GM21381 (cell line): ENCODE data around the gene CAD.

Experiments used
- ATAC-seq: cut with Tn5 transposase; IDR thresholded peaks from one replicate; pipeline ENCODE4 v1.9.1; 2021; ENCODE audit warnings: mild to moderate bottlenecking, moderate library complexity; ENCODE audit not compliant: unreplicated experiment

CAD gene

DNA sequence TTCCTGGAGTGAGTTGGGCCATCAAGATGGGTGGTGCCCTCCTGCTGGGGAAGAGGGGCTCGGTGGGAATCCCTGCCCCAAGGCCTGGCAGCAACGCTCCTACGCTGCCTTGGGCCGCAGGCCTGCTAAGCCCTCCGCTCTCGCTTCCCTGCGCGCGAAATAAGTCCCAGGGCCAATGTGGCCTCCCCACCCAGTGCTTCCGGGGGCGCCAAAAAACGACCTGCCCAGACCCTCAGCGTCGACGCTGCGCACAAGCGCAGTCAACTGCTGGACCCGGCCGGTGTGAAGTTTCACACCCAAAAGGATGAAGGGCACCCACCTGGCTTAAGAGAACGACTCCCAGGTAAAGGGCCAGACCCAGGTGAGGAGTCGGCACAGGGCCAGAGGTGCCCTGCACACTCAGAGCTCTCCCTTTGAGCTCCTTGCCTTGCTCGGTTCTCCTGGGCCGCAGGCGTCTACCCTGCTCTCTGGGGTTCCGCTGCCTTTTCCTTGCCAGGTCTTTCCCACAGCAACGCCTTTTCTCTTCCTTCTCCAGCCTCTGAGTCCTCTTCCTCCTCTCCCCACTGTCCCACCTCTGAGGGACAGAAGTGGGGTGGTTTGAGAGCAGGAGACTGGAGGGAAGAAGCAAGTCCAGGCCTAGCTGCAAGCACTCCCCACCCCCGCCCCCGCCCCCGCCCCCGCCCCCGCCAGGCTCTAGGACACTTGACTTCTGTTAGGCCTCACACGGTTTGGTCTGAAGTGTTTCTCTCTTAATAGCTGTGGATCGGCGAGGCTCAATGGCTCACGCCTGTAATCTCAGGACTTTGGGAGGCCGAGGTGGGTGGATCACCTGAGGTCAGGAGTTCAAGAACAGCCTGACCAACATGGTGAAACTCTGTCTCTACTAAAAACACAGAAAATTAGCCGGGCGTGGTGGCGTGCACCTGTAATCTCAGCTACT lies 58.3 kb downstream of the CAD start, which contains the start of gene DNAJC5G:
TSS of gene DNAJC5G (plus strand) at position 223 of the 940 bp plus-strand sequence. CDS start 1,296 bp downstream, outside the sequence.
- ATAC-seq, result no peak

DNA sequence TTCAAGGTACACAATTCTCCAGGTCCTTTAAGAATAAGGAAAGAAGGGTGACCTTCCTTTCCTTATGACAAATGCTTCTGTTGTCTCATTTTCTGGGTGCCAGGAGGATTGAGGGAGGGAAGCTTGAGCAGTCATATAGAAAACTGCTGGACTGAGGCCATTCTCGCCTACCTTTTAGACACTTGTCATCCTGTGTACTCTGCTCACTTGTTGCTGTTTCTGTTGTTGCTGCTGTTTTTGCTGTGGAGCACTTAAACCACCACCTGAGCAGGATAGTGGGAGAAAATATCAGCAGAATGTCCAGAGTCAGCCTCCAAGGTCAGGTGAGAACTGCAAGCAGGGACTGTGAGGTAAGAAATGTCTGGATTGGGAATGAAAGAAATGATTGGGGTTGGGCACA lies 60.8 kb downstream of the CAD start:
- ATAC-seq, result no peak

DNA sequence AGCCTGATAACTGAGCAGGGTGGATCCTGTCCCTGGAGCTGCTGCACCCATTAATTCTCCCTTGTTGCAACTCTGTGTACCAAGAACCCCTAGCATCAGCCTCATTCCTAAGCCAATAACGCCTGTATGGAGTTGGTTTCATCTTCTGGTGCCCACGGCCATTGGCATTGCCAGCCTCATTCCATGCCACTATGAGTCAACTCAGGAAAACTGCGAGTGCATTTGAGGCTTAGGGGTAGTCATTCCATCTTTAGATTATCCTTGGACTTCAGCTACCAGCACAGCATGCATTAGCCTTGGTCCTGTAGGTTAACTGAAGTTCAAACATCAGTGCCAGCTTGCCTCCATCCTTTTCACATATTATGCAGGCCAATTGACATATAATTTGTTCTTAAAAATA lies 63.7 kb downstream of the CAD start:
- ATAC-seq, result no peak

DNA sequence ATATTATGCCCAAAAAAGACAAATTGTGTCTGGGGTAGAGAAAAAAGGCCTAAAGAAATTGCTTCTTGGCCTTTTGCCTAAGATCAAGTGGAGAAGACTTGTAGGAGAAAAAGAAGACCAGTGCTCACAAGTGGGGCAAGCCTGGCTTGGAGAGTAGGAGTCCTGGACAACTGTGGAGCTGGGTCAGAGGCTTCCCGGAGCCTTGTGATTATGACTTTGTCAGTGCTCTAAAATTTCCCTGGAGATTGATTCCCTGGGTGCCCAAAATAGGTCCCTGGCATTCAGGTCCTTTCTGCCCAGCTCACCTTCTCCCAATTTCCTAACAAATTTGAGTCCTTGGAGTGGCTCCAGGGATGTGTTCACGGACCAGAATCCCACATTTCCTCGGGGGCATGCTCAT lies 64.3 kb downstream of the CAD start:
- ATAC-seq, result no peak

DNA sequence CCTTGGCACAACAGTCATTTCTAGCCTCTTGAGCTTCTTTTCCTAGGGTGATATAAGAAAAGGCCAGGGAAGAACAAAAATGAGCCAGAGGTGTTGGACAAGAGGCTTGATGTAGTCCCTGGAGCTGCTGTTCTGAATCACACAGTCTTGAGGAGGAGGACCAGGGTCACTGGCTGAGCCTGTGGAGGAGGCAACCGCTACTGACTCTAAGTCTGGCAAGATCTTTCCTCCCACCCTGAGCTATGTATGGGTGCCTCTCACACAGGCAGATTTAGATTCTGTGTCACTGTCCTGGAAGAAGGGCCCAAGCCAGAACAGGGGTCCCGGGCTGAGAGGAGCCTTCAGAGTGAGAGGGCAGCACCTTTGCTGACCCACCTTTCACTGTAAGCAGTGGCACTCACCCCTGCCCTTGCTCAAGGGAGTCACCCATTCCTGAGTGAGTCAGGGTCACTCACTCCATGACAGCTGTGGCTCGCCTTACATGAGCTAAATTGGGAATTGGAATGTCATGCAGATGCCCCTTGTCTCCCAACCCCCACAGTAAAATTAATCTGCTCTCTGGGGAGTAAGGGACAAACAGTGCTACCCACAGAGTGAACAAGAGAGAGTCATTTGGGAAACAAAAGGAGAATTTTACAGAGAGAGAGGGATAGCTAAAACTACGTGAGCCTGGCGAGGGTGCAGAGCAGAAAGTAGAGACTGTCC lies 64.8 kb downstream of the CAD start, which contains the start of gene TRIM54:
TSS of gene TRIM54 (plus strand) at position 575 of the 705 bp plus-strand sequence. CDS start 303 bp downstream, outside the sequence.
- no peak for ATAC-seq

DNA sequence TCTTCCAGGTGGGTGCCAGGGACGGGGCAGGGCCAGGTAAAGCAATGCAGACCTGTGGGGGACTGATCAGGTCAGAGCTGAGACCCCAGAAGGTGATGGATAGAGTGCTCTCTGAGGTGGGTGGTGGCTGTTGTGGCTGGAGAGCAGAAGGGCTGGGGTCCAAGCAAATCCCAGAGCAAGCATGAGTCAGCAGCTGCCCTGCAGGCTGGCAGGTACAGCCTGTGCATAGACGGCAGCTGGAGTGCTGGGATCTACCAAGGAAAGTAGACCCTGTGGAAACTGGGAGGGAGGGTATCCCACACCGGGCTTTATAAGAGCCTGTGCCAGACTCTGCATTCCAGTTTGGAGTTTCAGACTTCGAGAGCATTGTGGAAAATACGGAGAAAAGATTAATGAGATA lies 65.7 kb downstream of the CAD start:
- no peak for ATAC-seq

DNA sequence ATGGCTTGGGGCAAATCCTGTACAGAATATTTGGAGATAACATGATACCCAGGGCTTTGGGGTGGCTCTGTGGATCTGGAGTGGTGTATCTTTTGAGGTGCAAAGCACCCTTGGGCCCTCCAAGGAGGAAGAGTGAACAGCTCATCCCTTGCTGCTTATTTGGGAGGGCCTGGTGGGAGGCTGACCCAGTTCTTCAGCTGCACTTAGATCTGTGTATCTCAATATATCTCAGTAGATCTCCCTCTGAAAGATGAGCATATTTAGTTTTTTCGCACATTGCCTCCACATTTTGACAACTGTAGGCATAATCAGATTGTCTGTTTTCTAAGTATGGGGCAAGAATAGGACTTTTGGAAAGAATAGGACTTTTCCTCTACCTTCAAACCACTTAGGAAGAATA lies 67.8 kb downstream of the CAD start:
- ATAC-seq, result no peak

DNA sequence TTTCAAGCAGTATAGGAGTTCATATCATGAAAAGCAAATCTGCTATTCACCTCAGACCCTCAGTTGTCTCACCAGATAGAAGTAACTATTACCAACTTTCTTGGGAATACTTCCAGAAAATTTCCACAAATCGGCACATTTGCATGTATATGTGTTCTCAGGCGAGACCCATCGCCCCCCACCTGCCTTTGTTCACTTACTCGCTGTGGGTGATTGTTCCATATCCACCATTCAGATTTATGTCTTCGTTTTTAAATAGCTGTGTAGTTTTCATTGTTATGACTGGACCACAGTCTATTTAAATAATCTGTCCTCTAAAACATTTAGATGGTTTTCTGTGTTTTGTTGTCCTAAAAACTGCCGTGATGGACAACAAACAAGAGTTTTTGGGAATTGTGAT lies 68.3 kb downstream of the CAD start:
- no peak for ATAC-seq

DNA sequence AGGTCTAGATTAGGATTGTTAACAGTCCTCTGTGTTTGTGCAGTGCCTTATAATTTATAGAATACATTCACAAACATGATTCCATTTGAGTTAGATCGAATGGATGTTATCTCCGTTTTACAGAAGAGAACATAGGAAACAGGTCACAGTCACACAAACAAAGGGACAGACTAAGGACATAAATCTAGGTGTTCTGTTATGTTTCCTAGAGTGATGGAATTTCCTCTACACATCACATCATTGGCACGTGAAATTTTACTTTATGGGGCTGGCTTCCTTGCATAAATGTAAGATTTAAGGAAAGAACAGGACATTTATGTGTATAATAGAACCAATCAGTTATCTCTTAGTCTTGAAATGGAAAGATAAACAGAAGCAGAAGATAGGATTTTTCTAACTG lies 71.4 kb downstream of the CAD start:
- ATAC-seq, result no peak

DNA sequence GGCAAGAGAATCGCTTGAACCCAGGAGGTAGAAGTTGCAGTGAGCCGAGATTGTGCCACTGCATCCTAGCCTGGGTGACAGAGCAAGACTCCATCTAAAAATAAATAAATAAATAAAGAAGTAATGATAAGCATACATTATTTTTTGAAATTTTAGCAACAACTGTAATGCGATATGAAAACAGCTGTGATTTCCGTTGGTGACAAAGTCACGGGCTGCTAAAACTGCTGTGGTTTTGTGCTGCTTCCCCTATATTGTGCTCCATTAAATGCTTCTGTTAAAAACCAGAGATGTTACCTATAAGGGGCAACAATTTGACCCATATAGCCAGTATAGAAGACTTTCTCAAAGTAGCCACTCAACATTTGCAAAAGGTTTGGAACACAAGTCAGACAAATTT lies 73.4 kb downstream of the CAD start:
- no peak for ATAC-seq

DNA sequence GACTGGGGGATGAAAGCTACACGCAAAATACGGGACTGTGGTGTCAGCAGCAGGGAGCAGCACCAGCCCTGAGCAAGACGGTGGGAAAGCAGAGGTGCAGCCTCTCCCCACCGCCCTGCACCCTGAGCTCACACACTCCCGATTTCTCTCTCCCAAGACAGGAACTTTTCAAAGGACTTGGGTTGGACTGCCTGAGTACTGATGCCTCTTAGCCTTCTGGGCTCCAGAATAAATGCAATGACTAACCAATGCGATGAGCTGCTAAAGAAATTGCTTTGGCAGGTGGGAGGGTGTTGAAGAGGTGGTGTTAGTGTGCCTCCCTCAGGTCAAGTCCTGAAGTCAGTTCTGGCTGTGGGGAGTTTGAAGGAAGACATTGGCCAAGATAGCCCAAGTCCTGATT lies 74.7 kb downstream of the CAD start:
- ATAC-seq, result no peak
